ENCODE data around the gene CLIC3.

GRCh38 chr9:137035937-137036336, 39.6 kb upstream of the CLIC3 start:
- TF ChIP-seq POLR2A (IDR thresholded peaks at IDR 0.05) (no peak), CTCF (IDR thresholded peaks at IDR 0.05) (no peak)
